ENCODE measurements around the gene BRPF3. TPM values are rescaled to one million over a fixed set of nuclear protein-coding genes. Genes with fewer than 3 reads are reported as not detected.
A peak's percentile ranks its signal among the peaks of the same experiment; 100 is the strongest.

BRPF3 gene
- total RNA-seq, 2 experiments from 2014 or later: 15.3 to 16.4 TPM

DNA sequence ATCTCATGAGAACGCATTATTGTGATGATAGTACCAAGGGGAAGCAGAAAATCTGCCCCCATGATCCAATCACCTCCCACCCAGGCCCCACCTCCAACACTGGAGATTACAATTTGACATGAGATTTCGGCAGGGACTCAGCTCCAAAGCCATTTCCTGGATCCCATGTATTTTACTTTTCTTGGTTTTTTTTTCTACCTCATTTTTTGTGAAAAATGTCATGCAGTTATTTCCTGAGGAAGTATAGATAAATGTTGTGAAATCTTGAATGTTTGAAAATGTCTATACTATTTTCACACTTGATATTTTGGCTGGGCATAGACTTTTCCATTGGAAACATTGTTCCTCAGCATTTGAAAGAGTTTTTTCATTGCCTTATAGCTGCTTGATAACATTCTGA lies 9.1 kb upstream of the BRPF3 start:
- Mint-ChIP-seq H3K4me3 (no peak overlapping the region), H3K27me3 (no peaks in the 10 kb centered on the region), H3K9me3 (peaks cover 6% of the 10 kb centered on the region), H3K27ac (no peak overlapping the region), H3K36me3 (peaks cover 7% of the 10 kb centered on the region), H3K4me1 (peaks cover 3% of the 10 kb centered on the region)
- DNase-seq: no peak

DNA sequence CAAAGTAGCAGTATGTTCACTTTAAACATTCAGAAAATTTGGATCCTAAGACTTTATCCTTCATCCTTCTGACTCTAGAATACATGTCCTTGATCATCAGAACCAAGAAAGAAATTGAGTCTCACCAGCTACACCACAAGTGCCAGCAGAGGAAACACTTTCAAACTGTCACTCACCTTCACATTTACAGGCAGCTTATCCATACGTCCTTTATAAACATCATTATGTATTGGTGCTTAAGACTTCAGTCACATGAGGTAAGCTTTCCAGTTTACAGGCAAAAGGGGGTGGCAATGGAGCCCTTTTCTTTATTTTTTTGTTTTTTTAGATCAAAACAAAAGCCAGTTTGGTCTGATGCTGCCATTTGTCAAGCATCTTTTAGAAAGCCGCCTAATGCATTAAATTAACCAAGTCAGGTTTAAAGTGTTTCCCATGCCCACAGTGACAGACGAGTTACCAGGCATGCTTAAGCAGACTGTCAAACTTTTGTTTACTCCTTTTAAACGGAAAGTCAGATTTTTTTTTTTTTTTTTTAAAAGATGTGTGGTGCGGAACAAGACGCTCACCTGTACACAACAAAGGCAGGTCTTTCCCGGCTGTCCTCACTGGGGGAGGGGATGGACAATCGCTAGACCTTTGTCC lies 952 bp upstream of the BRPF3 start:
- Mint-ChIP-seq H3K27me3 (no peaks in the 10 kb centered on the region), H3K27ac (peak overlapping the region; percentile 71), H3K4me3 (peak overlapping the region; percentile 77), H3K36me3 (peaks cover 22% of the 10 kb centered on the region), H3K9me3 (peaks cover 6% of the 10 kb centered on the region), H3K4me1 (peaks cover 25% of the 10 kb centered on the region)
- no peak for DNase-seq

DNA sequence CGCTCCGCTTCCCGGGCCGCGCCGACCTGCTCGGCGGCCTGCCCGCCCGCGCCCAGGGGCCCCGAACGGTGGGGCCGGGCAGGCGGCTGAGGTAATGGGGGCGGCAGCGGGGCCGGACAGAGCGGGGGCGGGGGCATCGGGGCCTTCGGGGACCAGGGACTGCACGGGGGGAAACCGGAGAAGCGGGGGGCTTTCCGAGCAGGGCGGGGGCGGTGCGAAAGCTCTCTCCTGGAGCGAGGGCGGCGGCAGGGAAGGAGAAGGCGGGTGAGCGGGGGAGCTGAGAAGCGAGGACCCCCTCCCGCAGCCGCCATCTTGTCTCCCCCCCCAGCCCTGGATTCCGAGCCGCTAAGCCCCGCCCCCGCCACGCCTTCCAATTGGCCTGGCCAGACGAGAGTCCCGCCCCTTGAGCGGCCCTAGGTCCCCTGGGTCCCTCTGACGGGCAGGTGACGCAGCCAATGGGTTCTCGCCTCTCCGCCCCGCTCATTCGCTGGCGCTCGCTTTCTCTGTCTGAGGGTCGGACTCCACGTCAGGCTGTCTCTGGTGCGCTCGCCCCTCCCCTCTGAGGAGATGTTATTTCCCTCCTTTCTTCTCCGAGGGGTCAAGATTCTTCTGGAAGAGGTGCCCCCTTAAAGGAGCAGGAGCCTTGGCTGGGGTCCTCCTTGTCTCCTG lies 470 bp downstream of the BRPF3 start:
- Mint-ChIP-seq H3K36me3 (peaks cover 35% of the 10 kb centered on the region), H3K27me3 (no peaks in the 10 kb centered on the region), H3K4me1 (peaks cover 34% of the 10 kb centered on the region), H3K9me3 (peaks cover 6% of the 10 kb centered on the region), H3K4me3 (peak overlapping the region; percentile 85), H3K27ac (peak overlapping the region; percentile 94)
- peak; percentile 100 for DNase-seq

DNA sequence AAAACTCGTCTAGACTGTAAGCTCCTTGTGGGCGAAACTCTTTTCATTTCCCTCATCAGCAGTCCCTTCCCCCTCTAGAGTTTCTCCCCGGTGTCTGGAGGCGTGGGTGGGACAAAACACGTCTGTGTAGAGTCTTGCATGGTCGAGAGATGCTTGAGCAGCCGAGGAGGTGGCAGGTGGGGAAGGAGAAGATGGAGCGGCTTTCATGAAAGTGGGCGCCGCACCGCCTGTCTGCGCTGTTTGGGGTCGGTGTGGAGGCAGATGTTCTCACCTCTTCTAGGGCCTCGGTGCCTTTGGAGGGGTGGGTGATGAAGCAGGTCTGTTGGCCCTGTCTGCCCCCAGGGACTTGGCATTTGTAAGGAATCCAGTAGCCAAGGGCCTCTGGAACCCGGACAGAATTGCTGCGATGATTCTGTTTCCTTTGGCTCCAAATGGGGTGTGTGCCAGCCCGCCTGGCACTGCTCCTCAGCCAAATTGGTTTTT lies 1.2 kb downstream of the BRPF3 start:
- no peaks in the 10 kb centered on the region for H3K27me3 Mint-ChIP-seq
- peak overlapping the region; percentile 85 for H3K4me3 Mint-ChIP-seq
- peak overlapping the region; percentile 94 for H3K27ac Mint-ChIP-seq
- H3K36me3 Mint-ChIP-seq: peaks cover 43% of the 10 kb centered on the region
- no peak for DNase-seq
- peaks cover 38% of the 10 kb centered on the region for H3K4me1 Mint-ChIP-seq
- peaks cover 6% of the 10 kb centered on the region for H3K9me3 Mint-ChIP-seq

DNA sequence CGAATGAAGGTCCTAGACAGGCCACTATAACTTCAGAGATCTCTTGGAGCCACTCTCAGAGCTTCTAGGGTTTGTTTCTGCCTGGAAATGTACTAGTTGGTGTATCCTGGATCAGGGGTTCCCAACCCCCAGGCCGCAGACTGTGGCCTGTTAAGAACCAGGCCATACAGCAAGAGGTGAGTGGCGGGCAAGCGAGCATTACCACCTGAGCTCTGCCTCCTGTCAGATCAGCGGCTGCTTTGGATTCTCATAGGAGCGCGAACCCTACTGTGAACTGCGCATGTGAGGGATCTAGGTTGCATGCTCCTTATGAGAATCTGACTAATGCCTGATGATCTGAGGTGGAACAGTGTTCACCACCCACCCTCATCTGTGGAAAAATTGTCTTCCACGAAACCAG lies 2.4 kb downstream of the BRPF3 start:
- Mint-ChIP-seq H3K36me3 (peaks cover 55% of the 10 kb centered on the region), H3K9me3 (peaks cover 8% of the 10 kb centered on the region), H3K27ac (no peak overlapping the region), H3K27me3 (no peaks in the 10 kb centered on the region), H3K4me3 (no peak overlapping the region), H3K4me1 (peaks cover 47% of the 10 kb centered on the region)
- DNase-seq: no peak

DNA sequence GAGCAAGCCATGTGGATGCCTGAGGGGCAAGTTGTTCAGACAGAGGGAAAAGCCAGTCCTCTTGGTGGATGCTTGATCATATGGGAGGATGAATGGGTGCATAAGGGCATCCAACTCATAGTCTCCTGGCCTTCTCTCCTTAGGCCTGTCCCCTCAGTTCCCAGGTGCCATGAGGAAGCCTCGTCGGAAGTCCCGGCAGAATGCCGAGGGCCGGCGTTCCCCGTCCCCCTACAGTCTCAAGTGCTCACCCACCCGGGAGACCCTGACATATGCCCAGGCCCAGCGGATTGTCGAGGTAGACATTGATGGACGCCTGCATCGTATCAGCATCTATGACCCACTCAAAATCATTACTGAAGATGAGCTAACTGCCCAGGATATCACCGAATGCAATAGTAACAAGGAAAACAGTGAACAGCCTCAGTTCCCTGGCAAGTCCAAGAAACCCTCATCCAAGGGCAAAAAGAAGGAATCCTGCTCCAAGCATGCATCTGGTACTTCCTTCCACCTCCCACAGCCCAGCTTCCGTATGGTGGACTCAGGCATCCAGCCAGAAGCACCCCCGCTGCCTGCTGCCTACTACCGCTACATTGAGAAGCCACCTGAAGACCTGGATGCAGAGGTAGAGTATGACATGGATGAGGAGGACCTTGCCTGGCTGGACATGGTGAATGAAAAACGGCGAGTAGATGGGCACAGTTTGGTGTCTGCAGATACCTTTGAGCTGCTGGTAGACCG lies 3.8 kb downstream of the BRPF3 start:
- Mint-ChIP-seq H3K4me3 (no peak overlapping the region), H3K4me1 (peaks cover 54% of the 10 kb centered on the region), H3K27me3 (no peaks in the 10 kb centered on the region), H3K9me3 (peaks cover 8% of the 10 kb centered on the region), H3K27ac (no peak overlapping the region), H3K36me3 (peaks cover 60% of the 10 kb centered on the region)
- DNase-seq: no peak

DNA sequence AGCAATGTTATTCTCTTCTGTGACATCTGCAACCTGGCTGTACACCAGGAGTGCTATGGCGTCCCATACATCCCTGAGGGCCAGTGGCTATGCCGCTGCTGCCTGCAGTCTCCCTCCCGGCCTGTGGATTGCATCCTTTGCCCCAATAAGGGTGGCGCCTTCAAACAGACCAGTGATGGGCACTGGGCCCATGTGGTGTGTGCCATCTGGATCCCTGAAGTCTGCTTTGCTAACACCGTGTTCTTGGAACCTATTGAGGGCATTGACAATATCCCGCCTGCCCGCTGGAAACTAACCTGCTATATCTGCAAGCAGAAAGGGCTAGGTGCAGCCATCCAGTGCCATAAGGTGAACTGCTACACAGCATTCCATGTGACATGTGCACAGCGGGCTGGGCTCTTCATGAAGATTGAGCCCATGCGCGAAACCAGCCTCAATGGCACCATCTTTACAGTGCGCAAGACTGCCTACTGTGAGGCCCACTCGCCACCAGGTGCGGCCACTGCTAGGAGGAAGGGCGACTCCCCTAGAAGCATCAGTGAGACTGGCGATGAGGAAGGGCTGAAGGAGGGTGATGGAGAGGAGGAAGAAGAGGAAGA lies 4.6 kb downstream of the BRPF3 start:
- Mint-ChIP-seq H3K27ac (no peak overlapping the region), H3K9me3 (peaks cover 8% of the 10 kb centered on the region), H3K4me3 (no peak overlapping the region), H3K27me3 (no peaks in the 10 kb centered on the region), H3K4me1 (peaks cover 56% of the 10 kb centered on the region), H3K36me3 (peaks cover 68% of the 10 kb centered on the region)
- no peak for DNase-seq

DNA sequence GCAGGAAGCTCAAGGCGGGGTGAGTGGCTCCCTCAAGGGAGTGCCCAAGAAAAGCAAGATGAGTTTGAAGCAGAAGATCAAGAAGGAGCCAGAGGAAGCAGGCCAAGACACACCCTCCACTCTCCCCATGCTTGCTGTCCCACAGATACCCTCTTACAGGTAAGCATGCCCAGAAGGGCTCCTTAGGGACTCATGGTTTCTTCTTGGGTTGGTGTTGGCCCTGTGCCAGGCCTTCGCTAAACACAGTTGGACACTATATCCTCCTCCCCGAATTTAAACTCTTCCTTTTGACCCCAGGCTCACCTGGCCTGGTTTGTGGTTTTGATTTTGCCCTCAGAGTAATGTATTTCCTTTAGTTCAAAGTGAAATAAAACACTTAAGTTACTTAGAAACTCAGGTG lies 5.1 kb downstream of the BRPF3 start:
- DNase-seq: no peak
- no peaks in the 10 kb centered on the region for H3K27me3 Mint-ChIP-seq
- H3K4me3 Mint-ChIP-seq: no peak overlapping the region
- H3K9me3 Mint-ChIP-seq: peaks cover 8% of the 10 kb centered on the region
- no peak overlapping the region for H3K27ac Mint-ChIP-seq
- H3K36me3 Mint-ChIP-seq: peaks cover 70% of the 10 kb centered on the region
- peaks cover 57% of the 10 kb centered on the region for H3K4me1 Mint-ChIP-seq

DNA sequence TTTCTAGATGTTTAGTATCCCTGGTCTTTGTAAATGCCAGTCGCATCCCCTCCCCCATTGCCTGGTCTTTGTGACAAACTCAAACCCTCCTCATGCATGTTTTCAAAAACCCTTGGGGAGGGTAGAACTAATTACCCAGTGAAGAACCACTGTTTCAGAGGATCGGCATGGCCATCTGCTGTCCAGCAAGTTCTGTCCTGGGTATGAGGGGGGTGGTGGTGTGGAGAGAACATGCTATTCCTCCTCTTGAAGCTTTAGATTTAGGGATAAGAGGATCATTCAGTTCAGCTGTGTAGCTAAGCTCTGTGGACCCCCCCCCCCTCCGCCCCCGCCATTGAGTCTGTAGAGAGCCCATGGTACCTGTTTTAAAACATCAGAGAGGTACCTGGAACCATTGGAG lies 5.6 kb downstream of the BRPF3 start:
- H3K36me3 Mint-ChIP-seq: peaks cover 74% of the 10 kb centered on the region
- no peaks in the 10 kb centered on the region for H3K27me3 Mint-ChIP-seq
- no peak overlapping the region for H3K4me3 Mint-ChIP-seq
- DNase-seq: no peak
- H3K27ac Mint-ChIP-seq: no peak overlapping the region
- peaks cover 8% of the 10 kb centered on the region for H3K9me3 Mint-ChIP-seq
- H3K4me1 Mint-ChIP-seq: peaks cover 57% of the 10 kb centered on the region

DNA sequence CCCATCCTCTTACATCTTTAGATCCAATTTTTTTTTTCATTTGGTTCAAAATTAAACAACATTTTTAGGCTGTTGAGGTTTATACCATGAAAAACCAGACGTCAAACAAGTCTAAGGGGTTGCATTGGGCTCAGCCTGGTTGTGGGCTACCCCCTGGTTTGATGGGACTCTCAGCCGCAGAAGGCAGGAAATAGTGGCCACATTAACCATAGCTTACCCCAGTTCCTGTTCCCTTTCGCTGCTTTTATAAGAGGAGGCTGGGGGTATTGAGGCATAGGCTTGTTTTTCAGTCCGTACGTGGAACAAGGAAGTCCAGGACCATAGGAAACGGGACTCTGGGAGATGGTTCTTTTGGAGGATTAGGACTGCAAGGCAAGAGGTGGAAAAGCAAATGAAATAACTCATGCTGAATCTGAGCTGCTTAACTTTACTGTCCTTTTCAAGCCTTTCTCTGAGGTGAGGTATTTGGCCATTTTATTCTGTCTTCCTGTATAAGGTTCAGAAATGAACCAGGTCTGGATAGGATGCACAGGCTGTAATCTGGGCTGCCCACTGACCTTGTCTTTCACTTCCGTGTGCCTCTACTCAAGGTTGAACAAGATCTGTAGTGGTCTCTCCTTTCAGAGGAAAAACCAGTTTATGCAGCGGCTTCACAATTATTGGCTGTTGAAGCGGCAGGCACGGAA lies 7.7 kb downstream of the BRPF3 start:
- Mint-ChIP-seq H3K27me3 (no peaks in the 10 kb centered on the region), H3K36me3 (peaks cover 66% of the 10 kb centered on the region), H3K9me3 (peaks cover 2% of the 10 kb centered on the region), H3K4me3 (peak overlapping the region; percentile 24), H3K27ac (peak overlapping the region; percentile 22), H3K4me1 (peaks cover 44% of the 10 kb centered on the region)
- peak; percentile 52 for DNase-seq

DNA sequence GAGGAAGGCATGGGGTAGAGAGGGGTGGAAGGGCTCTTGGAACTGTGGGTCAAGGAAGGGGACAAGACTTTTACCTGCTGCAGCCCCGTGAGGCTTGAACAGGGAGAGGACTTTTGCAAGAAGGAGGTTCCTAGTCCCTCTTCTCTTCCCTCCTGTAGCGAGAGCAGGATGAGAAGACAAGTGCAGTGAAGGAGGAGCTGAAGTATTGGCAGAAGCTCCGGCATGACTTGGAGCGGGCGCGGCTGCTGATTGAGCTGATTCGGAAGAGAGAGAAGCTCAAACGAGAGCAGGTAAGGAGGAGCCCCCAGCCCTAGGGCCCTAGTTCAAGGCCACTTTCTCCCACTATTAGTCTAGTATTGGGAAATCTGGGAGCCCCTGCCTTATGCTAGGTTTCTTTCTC lies 10.6 kb downstream of the BRPF3 start:
- DNase-seq: no peak
- H3K27ac Mint-ChIP-seq: no peak overlapping the region
- H3K36me3 Mint-ChIP-seq: peaks cover 51% of the 10 kb centered on the region
- no peak overlapping the region for H3K4me3 Mint-ChIP-seq
- peaks cover 2% of the 10 kb centered on the region for H3K9me3 Mint-ChIP-seq
- H3K27me3 Mint-ChIP-seq: no peaks in the 10 kb centered on the region
- H3K4me1 Mint-ChIP-seq: peaks cover 32% of the 10 kb centered on the region

DNA sequence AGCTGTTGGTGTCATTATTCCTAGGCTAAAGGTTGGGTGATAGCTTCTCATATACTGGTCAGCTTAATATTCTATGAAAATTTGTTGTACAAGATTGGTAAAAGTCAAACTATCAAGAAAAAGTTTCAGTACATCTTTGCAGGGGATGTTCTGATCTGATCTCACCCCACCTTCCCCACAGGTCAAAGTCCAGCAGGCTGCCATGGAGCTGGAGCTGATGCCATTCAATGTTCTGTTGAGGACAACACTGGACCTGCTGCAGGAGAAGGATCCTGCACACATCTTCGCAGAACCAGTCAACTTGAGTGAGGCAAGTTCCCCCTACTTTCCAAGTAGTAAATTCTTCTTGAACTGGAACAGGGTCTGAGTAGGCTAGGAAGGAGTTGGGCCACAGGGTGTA lies 13.1 kb downstream of the BRPF3 start:
- no peaks in the 10 kb centered on the region for H3K9me3 Mint-ChIP-seq
- no peak overlapping the region for H3K27ac Mint-ChIP-seq
- H3K4me3 Mint-ChIP-seq: no peak overlapping the region
- H3K4me1 Mint-ChIP-seq: peaks cover 11% of the 10 kb centered on the region
- no peaks in the 10 kb centered on the region for H3K27me3 Mint-ChIP-seq
- DNase-seq: no peak
- peaks cover 35% of the 10 kb centered on the region for H3K36me3 Mint-ChIP-seq

DNA sequence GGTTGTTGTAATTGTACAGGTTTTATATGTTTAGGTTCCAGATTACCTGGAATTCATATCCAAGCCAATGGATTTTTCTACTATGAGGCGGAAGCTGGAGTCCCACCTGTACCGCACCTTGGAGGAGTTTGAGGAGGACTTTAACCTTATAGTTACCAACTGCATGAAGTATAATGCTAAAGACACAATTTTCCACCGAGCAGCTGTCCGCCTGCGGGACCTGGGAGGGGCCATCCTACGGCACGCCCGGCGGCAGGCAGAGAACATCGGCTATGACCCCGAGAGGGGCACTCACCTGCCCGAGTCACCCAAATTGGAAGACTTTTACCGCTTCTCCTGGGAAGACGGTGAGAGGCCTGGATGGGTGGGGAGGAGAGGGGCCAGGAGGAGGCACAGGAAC lies 13.6 kb downstream of the BRPF3 start:
- Mint-ChIP-seq H3K4me3 (no peak overlapping the region), H3K4me1 (peaks cover 8% of the 10 kb centered on the region), H3K27me3 (no peaks in the 10 kb centered on the region), H3K27ac (no peak overlapping the region), H3K9me3 (no peaks in the 10 kb centered on the region), H3K36me3 (peaks cover 35% of the 10 kb centered on the region)
- no peak for DNase-seq

DNA sequence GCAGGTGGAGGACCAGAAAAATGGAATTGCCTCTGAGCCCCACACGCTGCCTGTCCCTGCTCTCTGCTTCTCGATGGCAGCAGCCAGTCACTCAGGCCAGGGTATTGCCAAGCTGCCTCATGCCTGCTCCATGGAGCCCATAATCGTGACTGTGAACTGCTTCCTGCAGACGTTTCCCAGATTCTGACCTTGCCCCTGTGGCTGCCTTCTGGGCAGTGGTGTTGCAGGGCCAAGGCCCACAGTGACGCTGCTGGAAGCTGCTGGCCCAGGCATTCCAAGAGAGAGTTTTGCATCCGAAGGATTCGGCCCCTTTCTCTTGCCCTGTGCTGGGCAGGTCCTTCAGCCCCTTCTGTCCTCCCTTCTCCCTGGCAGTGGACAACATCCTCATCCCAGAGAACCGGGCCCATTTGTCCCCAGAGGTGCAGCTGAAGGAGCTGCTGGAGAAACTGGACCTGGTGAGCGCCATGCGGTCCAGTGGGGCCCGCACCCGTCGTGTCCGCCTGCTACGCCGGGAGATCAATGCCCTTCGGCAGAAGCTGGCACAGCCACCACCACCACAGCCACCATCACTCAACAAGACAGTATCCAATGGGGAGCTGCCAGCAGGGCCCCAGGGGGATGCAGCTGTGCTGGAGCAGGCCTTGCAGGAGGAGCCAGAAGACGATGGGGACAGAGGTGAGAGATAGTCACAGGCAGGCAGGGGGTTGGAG lies 14.5 kb downstream of the BRPF3 start:
- Mint-ChIP-seq H3K27ac (no peak overlapping the region), H3K36me3 (peaks cover 26% of the 10 kb centered on the region), H3K27me3 (no peaks in the 10 kb centered on the region), H3K4me1 (peaks cover 2% of the 10 kb centered on the region), H3K9me3 (no peaks in the 10 kb centered on the region), H3K4me3 (no peak overlapping the region)
- no peak for DNase-seq

Measured in activated naive CD8-positive, alpha-beta T cell treated with anti-CD3 and anti-CD28 coated beads for 36 hours (primary cell).